ENCODE results near the gene C8A.

Gene C8A

DNA sequence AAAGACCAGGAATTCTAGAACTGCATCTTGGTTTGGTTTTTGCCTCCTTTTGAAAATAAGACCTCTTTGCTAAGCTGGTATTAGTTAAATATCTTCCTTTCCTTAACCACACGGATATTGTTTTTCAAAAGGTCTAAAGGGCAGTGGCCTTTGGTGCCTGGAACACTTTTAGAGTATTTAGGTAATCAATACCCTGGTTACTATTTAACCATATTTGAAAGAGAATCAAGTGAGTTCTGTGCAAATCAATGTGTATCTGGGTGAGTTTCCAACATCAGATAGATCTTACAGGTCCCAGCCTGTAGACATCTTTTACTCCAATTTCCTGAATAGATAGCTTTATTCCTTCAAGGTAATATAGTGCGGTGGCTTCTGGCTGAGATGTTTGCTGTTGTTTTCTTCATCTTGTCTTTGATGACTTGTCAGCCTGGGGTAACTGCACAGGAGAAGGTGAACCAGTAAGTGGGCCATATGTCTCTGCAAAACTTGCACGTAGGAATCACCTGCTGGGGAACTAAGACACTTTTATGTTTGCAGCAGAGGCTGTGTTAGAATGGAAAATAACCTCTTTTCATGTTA lies at the start of gene C8A:
Gene C8A (plus strand): TSS at position 277 of the 579 bp plus-strand sequence. CDS start 105 bp downstream, at position 382.
- POLR2A ChIA-PET (ENCODE audit: low non-redundant PET): no interaction called here
- no peak for DNase-seq (ENCODE audit: low spot score)
- CTCF ChIA-PET: no interaction called here
- TF ChIP-seq, protein P1, sequence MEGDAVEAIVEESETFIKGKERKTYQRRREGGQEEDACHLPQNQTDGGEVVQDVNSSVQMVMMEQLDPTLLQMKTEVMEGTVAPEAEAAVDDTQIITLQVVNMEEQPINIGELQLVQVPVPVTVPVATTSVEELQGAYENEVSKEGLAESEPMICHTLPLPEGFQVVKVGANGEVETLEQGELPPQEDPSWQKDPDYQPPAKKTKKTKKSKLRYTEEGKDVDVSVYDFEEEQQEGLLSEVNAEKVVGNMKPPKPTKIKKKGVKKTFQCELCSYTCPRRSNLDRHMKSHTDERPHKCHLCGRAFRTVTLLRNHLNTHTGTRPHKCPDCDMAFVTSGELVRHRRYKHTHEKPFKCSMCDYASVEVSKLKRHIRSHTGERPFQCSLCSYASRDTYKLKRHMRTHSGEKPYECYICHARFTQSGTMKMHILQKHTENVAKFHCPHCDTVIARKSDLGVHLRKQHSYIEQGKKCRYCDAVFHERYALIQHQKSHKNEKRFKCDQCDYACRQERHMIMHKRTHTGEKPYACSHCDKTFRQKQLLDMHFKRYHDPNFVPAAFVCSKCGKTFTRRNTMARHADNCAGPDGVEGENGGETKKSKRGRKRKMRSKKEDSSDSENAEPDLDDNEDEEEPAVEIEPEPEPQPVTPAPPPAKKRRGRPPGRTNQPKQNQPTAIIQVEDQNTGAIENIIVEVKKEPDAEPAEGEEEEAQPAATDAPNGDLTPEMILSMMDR (conservative IDR thresholded peaks at IDR 0.05; ENCODE audit: low read depth): no peak
- no peak within 1 kb of the TSS for H3K27ac ChIP-seq

- TF ChIP-seq, protein P1 (conservative IDR thresholded peaks at IDR 0.05; ENCODE audit: low read depth): no peak
- ChIA-PET POLR2A (ENCODE audit: low non-redundant PET) (no interaction called here), CTCF (interaction anchor here (1.2 kb wide), 1 partner anchor 14 kb away, joined by 3 read pairs; no protein-coding TSS in a partner anchor)
- DNase-seq (ENCODE audit: low spot score): no peak
- no peak overlapping the region for H3K27ac ChIP-seq
Measured at GRCh38 chr1:56806804-56807203, 47.8 kb upstream of the C8A start.

DNA sequence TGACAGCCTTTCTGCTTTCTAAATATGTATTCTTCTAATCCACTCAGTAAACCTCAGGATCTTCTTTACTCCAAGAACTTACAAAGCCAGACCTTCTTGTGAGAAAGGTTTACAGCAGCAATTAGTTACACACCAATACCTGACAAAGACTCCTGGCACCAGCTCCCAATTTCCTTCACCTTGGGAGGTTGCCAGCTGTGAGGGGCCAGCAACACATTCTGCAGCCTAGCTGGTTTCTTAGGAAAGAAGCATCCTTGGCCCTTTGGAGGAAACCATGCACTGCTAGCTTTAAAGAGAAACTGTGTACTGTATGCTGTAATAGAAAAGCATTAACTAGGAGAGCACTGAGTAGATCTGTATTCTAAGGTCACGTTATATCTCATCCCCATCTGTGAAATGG lies 46.2 kb upstream of the C8A start:
- POLR2A ChIA-PET (ENCODE audit: low non-redundant PET): no interaction called here
- TF ChIP-seq, protein P1 (conservative IDR thresholded peaks at IDR 0.05; ENCODE audit: low read depth): no peak
- CTCF ChIA-PET: interaction anchor here (0.9 kb wide), 1 partner anchor 25 kb away, joined by 4 read pairs; no protein-coding TSS in a partner anchor
- no peak overlapping the region for H3K27ac ChIP-seq
- DNase-seq (ENCODE audit: low spot score): no peak

DNA sequence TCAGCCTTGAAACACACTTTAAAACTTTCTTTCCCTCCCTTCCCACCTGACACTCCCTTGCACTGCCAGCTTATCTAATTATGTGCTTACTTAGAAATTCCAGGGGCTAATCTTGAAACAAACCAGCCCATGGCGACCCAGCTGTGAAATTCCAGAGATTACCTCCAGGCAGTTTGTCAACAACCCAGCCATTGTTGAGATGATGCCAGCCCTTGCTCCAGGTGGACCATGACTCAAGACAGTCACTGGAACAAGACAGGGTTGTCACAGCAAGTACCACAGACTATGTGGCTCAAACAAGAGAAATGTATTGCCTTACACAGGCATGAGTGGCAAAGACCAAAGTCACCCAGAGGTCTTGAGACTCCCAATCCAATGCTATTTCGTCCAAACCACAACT lies 43.3 kb upstream of the C8A start:
- TF ChIP-seq, protein P1 (conservative IDR thresholded peaks at IDR 0.05; ENCODE audit: low read depth): no peak
- CTCF ChIA-PET: no interaction called here
- POLR2A ChIA-PET (ENCODE audit: low non-redundant PET): no interaction called here

GRCh38 chr1:56814205-56814604 lies 40.4 kb upstream of the C8A start:
- POLR2A ChIA-PET (ENCODE audit: low non-redundant PET): no interaction called here
- H3K27ac ChIP-seq: no peak overlapping the region
- CTCF ChIA-PET: interaction anchor here (1.1 kb wide), 1 partner anchor 11 kb away, joined by 3 read pairs; no protein-coding TSS in a partner anchor
- no peak for DNase-seq (ENCODE audit: low spot score)
- TF ChIP-seq, protein P1 (conservative IDR thresholded peaks at IDR 0.05; ENCODE audit: low read depth): no peak

More for the DNA sequence above, 43.3 kb upstream of the C8A start:
- DNase-seq (ENCODE audit: low spot score): no peak
- no peak overlapping the region for H3K27ac ChIP-seq

- TF ChIP-seq, protein P1 (conservative IDR thresholded peaks at IDR 0.05; ENCODE audit: low read depth): no peak
- CTCF ChIA-PET: no interaction called here
- H3K27ac ChIP-seq: no peak overlapping the region
- POLR2A ChIA-PET (ENCODE audit: low non-redundant PET): no interaction called here
- DNase-seq (ENCODE audit: low spot score): no peak
Measured at GRCh38 chr1:56816264-56816663, 38.3 kb upstream of the C8A start.
